Activated naive CD8-positive, alpha-beta T cell (primary cell): ENCODE results near the gene LTBP2.
"Not testable (repeated sequence)": the region's sequence is repeated elsewhere in the genome, so short reads cannot be mapped to it uniquely, and the experiment has no call there.

Source experiments
- H3K27ac Mint-ChIP-seq: one replicate; pipeline ENCODE4 v1.8.0; 2021; ENCODE audit warnings: mixed read lengths
- H3K27me3 Mint-ChIP-seq: one replicate; pipeline ENCODE4 v1.8.0; 2021; ENCODE audit warnings: mixed read lengths
- H3K36me3 Mint-ChIP-seq: one replicate; pipeline ENCODE4 v1.8.0; 2021; ENCODE audit warnings: mixed read lengths
- H3K4me1 Mint-ChIP-seq: one replicate; pipeline ENCODE4 v1.8.0; 2021; ENCODE audit warnings: low read depth, mixed read lengths
- H3K4me3 Mint-ChIP-seq: one replicate; pipeline ENCODE4 v1.8.0; 2021; ENCODE audit warnings: mild to moderate bottlenecking, mixed read lengths
- H3K9me3 Mint-ChIP-seq: one replicate; pipeline ENCODE4 v1.8.0; 2021; ENCODE audit warnings: low read depth, mixed read lengths

LTBP2 gene

DNA sequence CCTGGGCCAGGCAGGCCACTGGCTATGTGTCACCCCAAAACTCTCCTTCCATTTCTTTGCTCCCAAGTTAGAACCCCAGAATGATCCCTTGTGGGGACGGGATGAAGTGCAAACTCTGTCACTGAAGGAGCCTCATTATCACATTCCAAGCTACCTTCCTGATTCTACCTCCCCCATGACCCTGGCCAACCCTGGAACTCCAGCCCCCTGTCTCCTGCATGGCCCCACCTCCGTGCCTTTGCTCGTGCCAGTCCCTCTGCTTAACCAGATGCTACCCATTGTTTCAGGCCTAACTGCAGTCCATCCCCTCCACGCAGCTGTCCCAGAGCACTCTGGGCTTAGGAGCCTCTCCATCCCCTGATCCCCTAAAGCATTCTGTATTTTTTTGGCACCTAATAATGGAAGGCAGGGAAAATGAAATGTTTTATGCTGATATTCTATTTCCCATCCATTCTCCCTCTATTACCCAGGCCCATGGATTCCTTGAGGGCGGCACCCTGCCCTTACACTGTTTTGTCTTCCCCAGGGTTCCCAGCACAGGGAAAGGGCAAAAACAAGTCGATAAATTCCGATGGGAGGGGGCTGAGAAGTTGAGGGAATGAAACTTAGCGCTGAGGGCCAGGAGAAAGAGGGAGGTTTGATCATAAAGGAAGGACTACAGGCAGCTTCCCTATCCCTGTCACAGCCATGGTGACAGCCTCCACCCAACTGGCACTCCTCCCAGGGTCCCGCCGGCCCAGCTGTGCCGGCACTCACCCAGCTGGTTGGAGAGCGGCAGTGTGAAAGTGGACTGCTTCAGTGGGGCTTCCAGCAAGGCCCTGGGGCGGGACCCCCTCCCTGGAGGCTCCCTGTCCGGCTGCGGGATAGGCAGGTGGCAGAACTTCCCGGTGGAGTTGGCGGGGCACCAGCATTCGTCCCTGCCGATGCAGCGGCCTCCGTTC, 60.3 kb downstream of the LTBP2 start:
- H3K4me3 Mint-ChIP-seq = no peak overlapping the region
- no peak overlapping the region for H3K27ac Mint-ChIP-seq
- no peaks in the 10 kb centered on the region for H3K27me3 Mint-ChIP-seq
- H3K36me3 Mint-ChIP-seq = no peaks in the 10 kb centered on the region
- peaks cover 1% of the 10 kb centered on the region for H3K4me1 Mint-ChIP-seq
- H3K9me3 Mint-ChIP-seq = no peaks in the 10 kb centered on the region

DNA sequence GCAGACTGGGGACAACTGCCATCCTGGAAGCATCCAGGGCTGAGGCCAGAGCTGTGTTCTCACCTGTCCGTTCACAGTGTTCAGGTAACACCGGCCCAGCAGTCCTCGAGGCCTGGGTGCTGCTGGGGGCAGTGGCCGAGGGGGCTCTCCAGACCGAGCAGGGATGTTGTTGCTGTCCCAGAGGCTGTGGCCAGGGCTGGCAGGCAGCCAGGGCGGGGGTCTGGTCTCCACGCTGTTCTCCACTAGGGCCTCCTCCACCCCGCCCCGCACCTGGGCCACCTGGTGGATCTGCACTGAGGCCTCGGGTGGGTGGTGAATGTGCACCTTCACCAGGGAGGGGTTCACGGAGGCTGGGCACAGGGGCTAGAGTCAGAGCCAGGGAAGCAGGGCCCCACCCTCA, 61.0 kb downstream of the LTBP2 start:
- Mint-ChIP-seq H3K4me3 (no peak overlapping the region), H3K27ac (no peak overlapping the region), H3K4me1 (peaks cover 1% of the 10 kb centered on the region), H3K9me3 (no peaks in the 10 kb centered on the region), H3K36me3 (no peaks in the 10 kb centered on the region), H3K27me3 (no peaks in the 10 kb centered on the region)

DNA sequence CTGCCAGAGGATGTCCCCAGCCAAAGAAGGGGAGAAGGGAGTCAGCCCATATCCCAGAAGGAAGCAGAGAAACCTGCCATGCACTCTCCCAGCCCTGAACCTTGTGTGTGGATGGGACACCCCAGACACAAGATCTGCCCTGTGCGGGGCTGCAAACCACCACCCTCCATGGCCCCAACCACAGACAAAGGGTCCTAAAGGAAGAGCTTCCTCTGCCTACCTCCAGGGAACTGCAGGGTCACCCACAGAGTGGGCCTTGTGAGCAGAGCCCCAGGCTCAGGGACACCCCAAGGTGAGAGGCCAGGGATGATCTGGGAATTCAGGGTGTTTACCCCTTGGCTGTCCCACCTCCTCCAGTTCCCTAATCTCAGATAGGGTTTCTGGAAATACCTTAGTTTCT, 62.0 kb downstream of the LTBP2 start:
- Mint-ChIP-seq H3K36me3 (no peaks in the 10 kb centered on the region), H3K4me3 (no peak overlapping the region), H3K9me3 (no peaks in the 10 kb centered on the region), H3K27me3 (no peaks in the 10 kb centered on the region), H3K27ac (no peak overlapping the region), H3K4me1 (peaks cover 1% of the 10 kb centered on the region)

DNA sequence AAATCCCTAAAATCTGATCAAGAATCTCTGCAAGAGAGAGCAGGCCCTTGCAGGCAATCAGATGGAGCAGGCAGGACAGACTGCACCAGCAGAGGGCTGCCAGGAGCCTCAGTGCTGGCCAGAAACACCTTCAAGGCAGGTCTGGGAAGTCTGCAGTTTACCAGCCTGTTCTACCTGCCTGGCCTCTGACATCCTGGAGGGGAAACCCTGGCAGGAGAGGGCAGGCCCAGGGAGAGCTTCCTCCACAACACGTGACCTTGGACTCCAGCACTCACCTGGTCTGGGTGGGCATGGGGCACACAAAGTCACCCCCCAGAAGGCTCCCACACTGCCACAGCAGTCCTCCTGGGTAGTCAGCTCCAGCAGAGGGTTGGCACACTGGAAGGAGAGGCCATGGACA, 62.4 kb downstream of the LTBP2 start:
- H3K27ac Mint-ChIP-seq = no peak overlapping the region
- H3K4me1 Mint-ChIP-seq = peaks cover 1% of the 10 kb centered on the region
- no peak overlapping the region for H3K4me3 Mint-ChIP-seq
- no peaks in the 10 kb centered on the region for H3K9me3 Mint-ChIP-seq
- H3K36me3 Mint-ChIP-seq = no peaks in the 10 kb centered on the region
- no peaks in the 10 kb centered on the region for H3K27me3 Mint-ChIP-seq

DNA sequence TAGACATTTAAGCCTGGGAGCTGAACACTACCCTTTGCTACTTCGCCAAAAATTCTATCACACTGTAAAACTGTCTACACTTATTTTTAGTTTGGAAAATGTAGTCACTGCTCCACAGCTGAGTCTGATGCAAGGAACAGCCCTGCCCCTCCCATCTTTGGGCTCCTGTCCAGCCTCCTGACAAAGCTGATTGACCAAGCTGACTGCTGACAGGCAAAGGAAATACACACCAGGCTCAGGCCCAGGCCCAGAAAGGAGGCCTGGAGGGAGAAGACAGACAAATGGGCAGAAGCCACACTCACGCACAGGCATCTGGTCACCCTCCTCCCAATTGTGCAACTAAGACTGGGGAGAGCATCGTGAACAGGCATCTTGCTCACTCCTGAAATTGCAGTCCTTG, 63.2 kb downstream of the LTBP2 start:
- Mint-ChIP-seq H3K27me3 (no peaks in the 10 kb centered on the region), H3K4me3 (no peak overlapping the region), H3K9me3 (no peaks in the 10 kb centered on the region), H3K36me3 (no peaks in the 10 kb centered on the region), H3K4me1 (no peaks in the 10 kb centered on the region), H3K27ac (no peak overlapping the region)

DNA sequence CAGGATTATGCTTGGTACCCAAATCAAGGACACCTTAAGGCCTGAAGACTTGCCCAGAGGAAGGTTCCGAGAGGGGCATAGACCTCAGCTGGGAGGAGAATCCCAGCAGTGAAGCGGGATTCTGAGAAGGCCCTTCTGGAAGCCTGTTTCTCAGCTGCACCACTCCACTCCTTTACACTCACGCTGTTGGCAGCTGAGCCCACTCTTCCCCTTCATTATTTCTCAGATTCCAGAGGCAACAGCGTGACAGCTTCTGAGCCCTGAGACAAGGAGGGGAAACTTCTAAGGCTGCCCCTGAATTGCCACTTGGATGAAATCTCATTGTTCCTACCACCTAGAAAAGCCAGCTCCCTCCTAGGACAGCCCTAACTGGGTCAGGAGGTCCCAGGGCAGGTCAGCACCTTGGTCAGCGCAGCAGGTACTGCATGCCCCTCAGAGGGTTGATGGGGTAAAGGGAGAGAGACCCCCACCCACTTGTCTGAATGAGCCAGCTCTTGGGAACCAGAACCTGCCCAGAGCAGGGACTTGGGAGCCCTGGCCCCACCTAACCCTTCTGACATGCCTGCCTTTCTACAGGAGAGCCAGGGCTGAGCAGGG, 64.6 kb downstream of the LTBP2 start:
- H3K9me3 Mint-ChIP-seq = no peaks in the 10 kb centered on the region
- H3K27ac Mint-ChIP-seq = no peak overlapping the region
- no peak overlapping the region for H3K4me3 Mint-ChIP-seq
- no peaks in the 10 kb centered on the region for H3K4me1 Mint-ChIP-seq
- H3K27me3 Mint-ChIP-seq = no peaks in the 10 kb centered on the region
- H3K36me3 Mint-ChIP-seq = no peaks in the 10 kb centered on the region

DNA sequence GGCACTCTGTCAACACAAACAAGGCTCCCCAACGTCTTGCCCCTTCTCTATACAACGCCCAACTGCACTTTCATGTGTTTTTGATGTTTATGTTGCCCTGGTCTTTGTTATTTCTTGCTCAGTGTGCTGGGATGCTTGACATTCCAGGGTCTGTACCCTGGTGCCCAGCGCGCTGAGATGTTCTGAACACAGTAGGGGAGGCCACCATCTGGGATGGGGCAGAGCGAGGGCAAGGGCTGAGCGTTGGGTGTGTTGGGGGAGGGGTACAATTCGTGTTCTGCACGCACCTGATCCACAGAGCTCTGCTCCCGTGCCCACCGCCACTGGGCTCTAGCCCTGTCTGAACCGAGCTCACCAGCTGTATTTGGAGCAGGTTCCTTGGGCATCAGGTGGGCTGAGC, 65.6 kb downstream of the LTBP2 start:
- no peak overlapping the region for H3K27ac Mint-ChIP-seq
- no peaks in the 10 kb centered on the region for H3K4me1 Mint-ChIP-seq
- no peaks in the 10 kb centered on the region for H3K9me3 Mint-ChIP-seq

DNA sequence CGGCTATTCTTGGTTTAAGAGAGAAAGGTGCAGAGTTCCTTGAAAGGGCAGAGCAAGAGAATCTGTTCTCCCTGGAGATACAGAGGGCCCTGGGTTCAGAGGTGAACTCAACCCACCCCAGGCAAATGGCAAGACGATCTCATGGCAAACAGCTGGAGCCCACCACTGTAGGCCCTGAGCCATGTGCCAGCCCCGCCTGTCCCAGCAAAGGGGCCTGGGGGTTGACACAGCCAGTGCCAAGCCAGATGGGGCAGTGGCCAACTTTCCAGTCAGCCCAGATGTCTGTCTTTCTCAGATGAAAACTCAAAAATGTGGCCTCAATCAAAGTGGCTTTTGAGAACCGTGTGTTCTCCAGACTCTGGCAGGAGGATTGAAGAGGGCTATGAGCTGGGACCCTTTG, 66.7 kb downstream of the LTBP2 start:
- H3K4me1 Mint-ChIP-seq = no peaks in the 10 kb centered on the region
- H3K36me3 Mint-ChIP-seq = no peaks in the 10 kb centered on the region
- H3K4me3 Mint-ChIP-seq = no peak overlapping the region
- H3K27ac Mint-ChIP-seq = no peak overlapping the region
- no peaks in the 10 kb centered on the region for H3K27me3 Mint-ChIP-seq
- no peaks in the 10 kb centered on the region for H3K9me3 Mint-ChIP-seq

More for the DNA sequence above, 65.6 kb downstream of the LTBP2 start:
- Mint-ChIP-seq H3K27me3 (no peaks in the 10 kb centered on the region), H3K4me3 (no peak overlapping the region), H3K36me3 (no peaks in the 10 kb centered on the region)

DNA sequence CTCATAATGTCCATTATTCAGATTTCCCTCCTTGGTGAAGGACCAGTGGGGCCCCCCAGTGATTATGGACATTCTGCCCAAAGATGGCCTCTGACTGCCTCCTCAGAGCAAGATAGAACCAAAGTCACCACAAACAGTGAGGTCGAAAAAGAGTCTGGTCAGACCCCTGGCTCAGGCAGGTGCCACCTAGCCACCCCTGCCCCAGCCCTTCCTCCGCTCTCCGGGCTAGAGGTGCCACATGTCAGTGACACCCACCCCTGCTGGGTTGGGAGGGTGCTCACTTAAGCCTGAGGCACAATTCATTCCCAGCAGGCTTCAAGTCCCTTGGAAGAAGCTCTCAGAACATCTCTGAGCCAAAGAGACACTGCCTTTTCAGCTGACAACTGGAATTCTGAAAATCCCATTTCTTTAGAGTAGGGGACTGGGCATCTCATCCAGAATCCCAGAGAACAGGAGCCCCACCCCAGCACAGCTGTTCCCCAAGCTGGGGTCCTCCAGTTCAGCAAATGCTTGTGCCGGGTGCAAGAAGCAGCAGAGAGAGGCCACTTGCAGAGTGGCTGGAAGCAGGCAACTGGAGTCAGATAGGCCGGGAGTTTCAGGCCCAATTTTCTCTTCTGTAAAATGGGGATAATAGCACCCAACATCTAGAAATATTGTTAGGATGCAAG, 68.1 kb downstream of the LTBP2 start:
- Mint-ChIP-seq H3K4me3 (no peak overlapping the region), H3K36me3 (no peaks in the 10 kb centered on the region), H3K4me1 (no peaks in the 10 kb centered on the region), H3K27ac (no peak overlapping the region), H3K27me3 (no peaks in the 10 kb centered on the region), H3K9me3 (no peaks in the 10 kb centered on the region)

DNA sequence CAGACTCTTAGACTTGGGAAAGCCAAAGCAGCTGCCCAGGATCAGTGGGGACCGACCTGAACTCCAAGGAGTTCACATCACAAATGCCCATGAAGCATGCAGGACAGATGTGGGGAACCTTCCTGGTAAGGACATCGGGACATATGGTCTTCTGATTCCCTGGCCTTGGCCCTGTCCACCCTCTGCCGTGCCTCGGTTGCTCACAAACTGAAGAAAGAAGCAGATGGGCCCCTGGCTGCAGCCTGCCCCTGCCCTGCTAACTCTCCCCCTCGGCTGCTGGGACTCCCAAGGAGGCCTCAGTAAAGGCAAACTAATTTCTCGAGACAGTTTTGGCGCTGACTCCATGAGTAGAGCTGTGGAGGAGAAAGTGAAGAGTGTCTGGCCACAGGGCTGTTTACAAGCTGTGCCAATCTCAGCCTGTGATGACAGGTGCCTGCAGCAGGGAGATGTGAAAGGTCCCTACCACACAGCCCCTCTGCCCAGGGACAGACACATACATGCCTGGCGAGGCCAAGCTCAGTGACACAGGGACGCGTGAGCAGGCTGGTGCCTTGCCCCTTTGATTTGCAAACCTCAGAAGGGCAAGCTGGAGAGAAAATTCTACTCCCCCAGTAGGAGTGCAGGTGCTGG, 69.9 kb downstream of the LTBP2 start:
- Mint-ChIP-seq H3K4me1 (no peaks in the 10 kb centered on the region), H3K9me3 (no peaks in the 10 kb centered on the region), H3K36me3 (no peaks in the 10 kb centered on the region), H3K27ac (no peak overlapping the region), H3K4me3 (no peak overlapping the region), H3K27me3 (no peaks in the 10 kb centered on the region)

DNA sequence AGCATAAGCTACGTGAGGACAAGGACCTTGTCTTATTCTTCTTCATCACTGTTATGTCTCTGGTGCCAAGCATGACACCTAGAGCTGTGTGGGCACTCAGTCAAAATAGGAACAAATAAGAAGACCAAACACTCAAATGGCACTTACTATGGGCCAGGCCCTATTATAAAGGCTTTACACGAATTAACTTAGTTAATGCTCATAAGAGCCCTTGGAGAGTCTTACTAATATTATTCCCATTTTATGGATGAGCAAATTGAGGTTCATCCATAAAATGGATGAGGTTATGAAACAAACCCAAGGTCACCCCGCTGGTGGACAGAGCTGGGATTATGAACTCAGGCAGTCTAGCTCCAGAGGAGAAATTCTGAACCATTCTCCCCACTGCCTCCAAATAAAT, 70.8 kb downstream of the LTBP2 start:
- H3K9me3 Mint-ChIP-seq = no peaks in the 10 kb centered on the region
- no peaks in the 10 kb centered on the region for H3K4me1 Mint-ChIP-seq
- H3K27ac Mint-ChIP-seq = no peak overlapping the region
- no peaks in the 10 kb centered on the region for H3K36me3 Mint-ChIP-seq
- H3K27me3 Mint-ChIP-seq = no peaks in the 10 kb centered on the region
- H3K4me3 Mint-ChIP-seq = no peak overlapping the region

DNA sequence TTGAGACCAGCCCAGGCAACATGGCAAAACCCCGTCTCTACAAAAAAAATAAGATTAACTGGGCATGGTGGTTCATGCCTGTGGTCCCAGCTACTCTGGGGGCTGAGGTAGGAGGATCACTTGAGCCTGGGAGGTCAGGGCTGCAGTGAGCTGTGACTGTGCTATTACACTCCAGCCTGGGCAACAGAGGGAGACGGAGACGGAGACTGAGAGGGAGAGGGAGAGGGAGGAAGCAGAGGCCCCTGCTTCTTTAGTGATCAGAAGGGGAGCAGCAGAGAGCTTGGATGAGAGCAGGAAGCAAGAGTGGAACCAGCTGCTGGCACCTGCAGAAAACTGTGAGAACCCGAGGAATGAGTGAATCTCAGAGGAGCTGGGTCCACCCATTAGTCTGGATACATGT, 72.5 kb downstream of the LTBP2 start:
- Mint-ChIP-seq H3K36me3 (no peaks in the 10 kb centered on the region), H3K4me1 (no peaks in the 10 kb centered on the region), H3K9me3 (no peaks in the 10 kb centered on the region), H3K4me3 (no peak overlapping the region), H3K27me3 (no peaks in the 10 kb centered on the region), H3K27ac (no peak overlapping the region)

DNA sequence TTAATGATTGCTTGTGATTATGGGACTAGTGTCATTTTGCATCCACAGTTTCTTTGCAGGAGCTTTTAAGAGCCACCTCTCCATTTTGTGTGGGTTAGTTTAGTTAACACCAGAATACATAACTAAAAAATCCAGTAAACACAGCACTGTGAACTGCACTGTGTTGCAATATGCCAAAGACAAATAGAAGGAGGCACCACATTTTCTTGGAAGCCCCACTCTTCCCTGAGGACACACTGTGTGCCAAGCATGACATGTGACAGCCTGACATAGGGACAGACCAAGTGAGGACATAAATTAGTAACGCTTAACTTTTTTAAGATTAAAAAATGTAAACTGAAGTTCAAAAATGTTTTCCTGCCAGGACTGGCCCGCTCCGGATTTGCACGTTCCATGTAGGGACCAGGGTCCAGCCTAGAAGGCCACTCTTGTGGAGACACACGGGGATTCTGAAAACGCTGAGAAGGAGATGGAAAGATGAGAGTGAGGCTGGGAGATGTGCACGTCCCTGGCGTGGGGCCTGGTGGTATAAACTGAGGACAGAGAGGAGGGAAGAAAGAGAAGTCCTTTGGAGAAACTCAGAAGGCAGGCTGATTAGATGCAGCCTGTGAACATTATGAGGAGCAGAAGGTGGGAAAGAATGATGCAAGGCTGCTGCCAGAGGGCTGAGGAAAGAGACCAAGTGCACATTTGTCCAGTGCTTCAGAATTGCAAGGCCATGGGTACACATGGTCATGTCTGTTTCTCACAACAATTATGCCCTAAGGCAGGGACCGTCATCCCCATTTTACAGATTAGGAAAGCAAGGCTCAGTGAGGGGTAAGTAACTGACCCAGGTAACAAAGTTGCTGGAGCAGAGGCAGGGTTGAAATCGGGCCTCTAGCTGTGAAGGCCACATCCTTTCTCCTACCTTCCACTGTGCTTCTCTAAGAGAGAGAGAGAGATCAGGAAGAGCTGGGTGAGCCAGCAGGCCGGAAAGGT, 73.3 kb downstream of the LTBP2 start:
- Mint-ChIP-seq H3K27ac (no peak overlapping the region), H3K4me1 (no peaks in the 10 kb centered on the region), H3K4me3 (no peak overlapping the region), H3K27me3 (no peaks in the 10 kb centered on the region), H3K9me3 (no peaks in the 10 kb centered on the region), H3K36me3 (no peaks in the 10 kb centered on the region)

DNA sequence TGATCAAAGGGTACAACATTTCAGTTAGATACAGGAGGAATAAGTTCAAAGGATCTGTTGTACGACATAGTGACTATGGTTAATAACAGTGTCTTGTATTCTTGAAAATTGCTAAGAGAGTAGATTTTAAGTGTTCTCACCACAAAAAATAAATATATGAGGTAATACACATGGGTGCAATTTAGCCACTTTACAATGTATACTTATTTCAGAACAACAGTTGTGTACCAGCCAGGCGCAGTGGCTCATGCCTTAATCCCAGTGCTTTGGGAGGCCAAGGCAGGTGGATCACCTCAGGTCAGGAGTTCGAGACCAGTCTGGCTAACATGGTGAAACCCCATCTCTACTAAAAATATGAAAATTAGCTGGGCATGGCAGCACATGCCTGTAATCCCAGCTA, 75.7 kb downstream of the LTBP2 start:
- H3K4me1 Mint-ChIP-seq, H3K27me3 Mint-ChIP-seq, H3K4me3 Mint-ChIP-seq: not testable (repeated sequence)

More for the DNA sequence above, 75.7 kb downstream of the LTBP2 start:
- not testable (repeated sequence) for H3K27ac Mint-ChIP-seq, H3K9me3 Mint-ChIP-seq, H3K36me3 Mint-ChIP-seq
